WI38 (cell line): ENCODE results near the gene CDC42BPA.
"Not testable (repeated sequence)": the region's sequence is repeated elsewhere in the genome, so short reads cannot be mapped to it uniquely, and the experiment has no call there.

ENCODE experiments used
- H3K4me3 ChIP-seq: 2 replicates; pipeline ENCODE4 v1.5.1; 2011; ENCODE audit warnings: low read depth, mild to moderate bottlenecking, control low read depth, low read length
- CTCF ChIP-seq: IDR thresholded peaks from 2 replicates; pipeline ENCODE4 v1.5.1; 2012; ENCODE audit warnings: low read depth, mild to moderate bottlenecking, control low read depth, low read length

CDC42BPA gene

GRCh38 chr1:227357927-227358302 is 39.6 kb upstream of the CDC42BPA start:
- H3K4me3 ChIP-seq, result no peak overlapping the region
- no peak for TF ChIP-seq CTCF

DNA sequence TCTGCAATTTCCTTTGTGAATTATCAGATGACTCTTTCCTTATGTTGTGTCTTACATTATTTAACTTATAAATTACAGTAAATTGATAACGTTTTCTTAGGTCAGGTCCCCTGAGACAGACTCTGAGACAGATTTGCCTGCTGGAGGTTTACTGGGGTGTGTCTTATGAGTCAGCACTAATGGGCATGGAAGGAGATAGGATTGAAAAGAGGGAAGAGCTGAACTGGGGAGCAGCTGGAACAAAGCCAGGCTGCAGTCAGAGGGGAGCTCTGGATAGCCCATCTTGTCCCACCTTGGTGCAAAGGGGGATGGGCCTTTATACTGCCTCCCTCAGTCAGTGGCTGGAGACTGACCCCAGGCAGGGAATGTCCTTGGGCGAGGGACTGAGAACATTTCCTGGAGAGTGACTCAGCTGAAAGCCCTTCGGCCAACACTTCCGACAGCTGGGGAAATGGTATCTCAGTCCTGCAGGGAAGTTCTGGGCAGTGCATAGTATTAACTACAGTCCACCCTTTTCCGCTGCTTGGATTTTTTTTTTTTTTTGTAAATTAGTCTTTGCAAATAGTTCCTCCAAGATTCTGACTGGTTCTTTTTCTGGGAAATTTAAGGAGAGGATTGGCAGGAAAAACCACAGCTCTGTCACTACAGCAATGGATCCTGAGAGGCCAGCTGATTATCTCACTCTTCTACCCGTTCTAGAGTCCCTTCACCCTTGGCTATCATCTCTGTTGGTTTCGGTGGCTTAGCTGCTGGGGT is 39.1 kb upstream of the CDC42BPA start:
- TF ChIP-seq CTCF, result no peak
- H3K4me3 ChIP-seq, result no peak overlapping the region

- H3K4me3 ChIP-seq, result no peak overlapping the region
- no peak for TF ChIP-seq CTCF
These were observed 38.4 kb upstream of the CDC42BPA start for GRCh38 chr1:227356620-227357146.

DNA sequence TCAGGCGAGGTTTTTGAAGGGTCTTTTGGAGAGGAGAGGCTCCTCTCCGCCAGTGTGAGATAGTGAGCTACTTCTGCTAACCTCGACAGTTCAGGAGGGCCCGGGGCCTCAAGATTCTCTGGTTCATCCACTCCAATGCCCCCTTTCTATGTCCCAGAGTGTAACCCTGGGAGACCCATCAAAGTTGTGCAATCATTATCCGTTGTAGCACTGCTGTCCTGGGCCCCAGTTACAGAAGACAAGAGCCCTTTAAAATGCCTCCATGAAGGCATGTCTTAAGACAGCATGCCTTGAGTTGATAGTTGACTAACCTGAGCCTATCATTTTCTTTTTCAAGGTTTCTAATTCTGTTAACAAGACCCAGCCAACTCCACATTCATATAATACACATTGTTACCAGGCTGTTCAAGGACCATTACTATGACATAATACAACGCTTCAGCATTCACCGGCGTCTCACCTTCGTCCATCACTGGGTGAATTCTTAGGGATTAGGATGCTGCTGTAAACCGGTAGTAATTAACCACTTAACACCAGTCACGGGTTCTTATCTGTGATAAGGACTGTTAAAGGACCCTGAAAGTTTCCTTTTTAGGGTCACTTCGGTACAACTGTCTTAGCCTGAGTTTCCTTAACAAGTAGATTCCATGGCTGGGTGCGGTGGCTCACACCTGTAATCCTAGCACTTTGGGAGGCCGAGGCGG is 37.4 kb upstream of the CDC42BPA start:
- TF ChIP-seq CTCF, result no peak
- no peak overlapping the region for H3K4me3 ChIP-seq

- no peak for TF ChIP-seq CTCF
- no peak overlapping the region for H3K4me3 ChIP-seq
These were observed 34.9 kb upstream of the CDC42BPA start for GRCh38 chr1:227353186-227353585.

- H3K4me3 ChIP-seq, result not testable (repeated sequence)
These were observed 33.9 kb upstream of the CDC42BPA start for GRCh38 chr1:227352164-227352563.

- H3K4me3 ChIP-seq, result no peak overlapping the region
- no peak for TF ChIP-seq CTCF
These were observed 33.2 kb upstream of the CDC42BPA start for GRCh38 chr1:227351443-227351842.
